Measurements from ENCODE around the gene SYPL2. TPM values are rescaled to one million over a fixed set of nuclear protein-coding genes. Genes with fewer than 3 reads are reported as not detected.

The SYPL2 gene
- total RNA-seq, 4 donors from 2014 or later = 2.0 to 8.4 (median 4.2) TPM

DNA sequence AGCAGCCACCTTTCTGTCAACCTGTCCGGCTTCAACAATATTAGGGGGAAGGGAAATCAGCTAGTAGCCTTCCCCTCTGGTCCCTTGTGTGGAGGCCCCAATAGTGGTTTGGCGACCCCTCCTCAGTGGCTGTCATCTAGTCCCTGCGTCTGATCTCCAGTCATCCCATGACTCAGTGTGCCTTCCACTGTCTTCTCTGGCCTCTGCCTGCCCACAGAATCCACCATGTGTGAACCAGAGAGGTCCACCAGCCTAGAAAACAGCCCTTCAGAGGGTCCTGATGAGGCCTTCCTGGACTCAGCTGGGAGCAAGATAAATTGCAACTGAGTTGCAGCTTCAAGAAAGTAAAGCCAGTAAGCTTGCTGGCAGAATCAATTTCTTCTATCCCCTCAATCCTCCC lies 13.6 kb downstream of the SYPL2 start:
- no peak for ATAC-seq
- Histone ChIP-seq H3K27ac (no peak overlapping the region), H3K4me1 (peaks cover 0 to 18% (median 7%) of the 10 kb centered on the region in 3 donors), H3K27me3 (no peaks in the 10 kb centered on the region), H3K4me3 (no peak overlapping the region), H3K36me3 (peaks cover 0 to 53% of the 10 kb centered on the region in 2 donors), H3K9me3 (no peaks in the 10 kb centered on the region)
- WGBS, 2 donors (ENCODE audit: low coverage in 1 of 2) = 80% methylated on average over 1 of the region's 3 CpGs; no CpG with 5 or more reads in 1 of the 2 donors
- TF ChIP-seq CTCF (IDR thresholded peaks at IDR 0.05) = no peak
- TF ChIP-seq EP300 (IDR thresholded peaks at IDR 0.05) = no peak
- no peak for TF ChIP-seq POLR2A (IDR thresholded peaks at IDR 0.05)
- no peak for TF ChIP-seq POLR2AphosphoS5 (IDR thresholded peaks at IDR 0.05)

DNA sequence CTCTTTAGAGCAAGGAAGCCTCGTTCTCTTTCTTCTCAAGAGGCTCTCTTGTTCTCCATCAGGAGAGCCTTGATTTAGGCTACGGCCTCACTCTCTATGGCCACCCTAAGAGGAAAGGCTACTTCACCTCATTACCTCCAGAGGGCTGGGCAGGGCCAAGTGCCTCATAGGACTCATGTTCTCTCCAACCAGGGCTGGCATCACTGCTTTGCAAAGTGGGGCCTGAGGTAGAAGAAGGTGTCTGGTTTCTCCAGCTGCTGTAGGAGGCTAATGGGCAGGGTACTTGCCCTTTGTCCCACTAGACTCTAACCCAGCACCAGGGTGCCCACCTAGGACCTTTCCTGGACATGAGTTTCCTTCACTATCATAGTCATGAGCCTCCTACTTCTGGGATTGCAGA lies 15.3 kb downstream of the SYPL2 start:
- no peak overlapping the region for H3K27ac ChIP-seq
- TF ChIP-seq POLR2AphosphoS5 (IDR thresholded peaks at IDR 0.05) = no peak
- no peak for TF ChIP-seq POLR2A (IDR thresholded peaks at IDR 0.05)
- TF ChIP-seq EP300 (IDR thresholded peaks at IDR 0.05) = no peak
- no peak for TF ChIP-seq CTCF (IDR thresholded peaks at IDR 0.05)
- ATAC-seq = no peak
- H3K9me3 ChIP-seq = no peaks in the 10 kb centered on the region
- peaks cover 0 to 47% of the 10 kb centered on the region in 2 donors for H3K36me3 ChIP-seq
- 100% methylated on average over 1 of the region's 2 CpGs; no CpG with 5 or more reads in 1 of the 2 donors for WGBS, 2 donors (ENCODE audit: low coverage in 1 of 2)
- H3K4me3 ChIP-seq = no peak overlapping the region
- peaks cover 0 to 24% (median 8%) of the 10 kb centered on the region in 3 donors for H3K4me1 ChIP-seq
- H3K27me3 ChIP-seq = no peaks in the 10 kb centered on the region

- no peaks in the 10 kb centered on the region for H3K9me3 ChIP-seq
- no peaks in the 10 kb centered on the region for H3K27me3 ChIP-seq
- no peak for ATAC-seq
- H3K4me1 ChIP-seq = peaks cover 0 to 24% (median 8%) of the 10 kb centered on the region in 3 donors
- H3K36me3 ChIP-seq = peaks cover 0 to 45% of the 10 kb centered on the region in 2 donors
- H3K4me3 ChIP-seq = no peak overlapping the region
- H3K27ac ChIP-seq = no peak overlapping the region
- TF ChIP-seq POLR2AphosphoS5 (IDR thresholded peaks at IDR 0.05) (no peak), CTCF (IDR thresholded peaks at IDR 0.05) (no peak)
These were observed 15.9 kb downstream of the SYPL2 start for GRCh38 chr1:109482242-109482641.

DNA sequence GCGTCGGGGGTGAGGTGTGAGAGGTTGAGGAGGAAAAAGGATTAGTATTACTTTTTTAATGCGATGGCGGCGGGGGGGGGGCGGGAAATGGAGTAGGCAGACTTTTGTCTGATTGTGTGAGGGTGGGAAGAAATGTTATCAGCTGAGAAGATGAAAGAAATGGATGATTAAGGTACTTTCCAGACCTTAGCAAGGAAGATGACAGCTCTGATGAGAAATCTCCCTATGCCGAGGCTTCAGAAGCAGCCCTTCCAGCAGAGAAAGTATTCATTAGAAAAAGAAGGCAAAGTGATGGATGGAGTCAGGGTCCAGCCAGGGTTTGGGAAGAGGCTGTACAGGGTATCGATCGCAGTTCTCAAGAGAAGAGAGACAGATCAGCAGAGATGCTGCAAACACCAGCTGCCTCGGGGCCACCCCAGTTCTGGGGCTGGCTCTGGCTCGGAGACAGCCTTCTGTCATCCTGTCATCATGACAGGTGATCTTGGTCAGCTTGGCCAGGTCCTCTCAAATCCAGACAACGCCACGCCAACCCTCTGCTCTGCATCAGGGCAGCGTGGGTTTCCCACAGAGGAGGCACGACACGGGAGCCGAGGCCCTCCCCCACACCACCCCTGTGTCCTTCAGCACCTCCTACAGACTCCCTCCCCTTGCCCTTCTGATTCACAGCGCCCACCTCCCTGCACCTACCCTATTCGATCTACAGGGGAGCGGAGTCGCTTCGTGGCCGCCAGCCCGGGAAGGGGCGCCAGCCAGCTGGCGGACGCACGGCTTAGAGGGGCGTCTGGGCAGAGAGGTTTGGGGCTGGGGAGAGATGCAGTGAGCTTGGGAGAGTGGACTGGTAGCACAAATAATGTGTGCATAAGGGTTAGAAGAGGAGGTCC lies 16.7 kb downstream of the SYPL2 start:
- 9% methylated on average over 7 of the region's 29 CpGs; no CpG with 5 or more reads in 1 of the 2 donors for WGBS, 2 donors (ENCODE audit: low coverage in 1 of 2)
- peaks cover 0 to 46% of the 10 kb centered on the region in 2 donors for H3K36me3 ChIP-seq
- peak; percentile 32 for ATAC-seq
- peak overlapping the region; percentile 45 to 74 for H3K4me3 ChIP-seq
- no peaks in the 10 kb centered on the region for H3K27me3 ChIP-seq
- H3K4me1 ChIP-seq = peaks cover 0 to 24% (median 8%) of the 10 kb centered on the region in 3 donors
- peak overlapping the region in 3 of 4 donors; percentile 71 to 98 (median 95) for H3K27ac ChIP-seq
- no peak for TF ChIP-seq POLR2AphosphoS5 (IDR thresholded peaks at IDR 0.05)
- no peak for TF ChIP-seq CTCF (IDR thresholded peaks at IDR 0.05)
- no peak for TF ChIP-seq POLR2A (IDR thresholded peaks at IDR 0.05)
- TF ChIP-seq EP300 (IDR thresholded peaks at IDR 0.05) = no peak
- no peaks in the 10 kb centered on the region for H3K9me3 ChIP-seq

All from gastroesophageal sphincter (tissue), 4 donors.